Colonic mucosa (tissue), 4 donors: ENCODE measurements around the gene AP4E1. TPM values are rescaled to one million over a fixed set of nuclear protein-coding genes. Genes with fewer than 3 reads are reported as not detected.
"Not testable (repeated sequence)": the region's sequence is repeated elsewhere in the genome, so short reads cannot be mapped to it uniquely, and the experiment has no call there.

Experiments used
- DNase-seq: peaks from one replicate; pipeline ENCODE4 v3.0.0-alpha.2; 2020
- H3K27ac ChIP-seq: fragments of 200-600 bp; one replicate; pipeline ENCODE4 v1.8.0; 2021
- H3K27me3 ChIP-seq: fragments of 200-600 bp; one replicate; pipeline ENCODE4 v1.8.0; 2021
- H3K36me3 ChIP-seq: fragments of 200-600 bp; one replicate; pipeline ENCODE4 v1.8.0; 2021
- H3K4me1 ChIP-seq: fragments of 200-600 bp; one replicate; pipeline ENCODE4 v1.8.0; 2021; ENCODE audit warnings: mild to moderate bottlenecking
- H3K4me3 ChIP-seq: fragments of 200-600 bp; one replicate; pipeline ENCODE4 v1.8.0; 2021
- H3K9ac ChIP-seq, 2 donors: one replicate each; pipeline ENCODE4 v1.7.0; 2013; ENCODE audit warnings: control low read depth in 2 of 2, low read depth in 2 of 2, low read length in 2 of 2
- H3K9me3 ChIP-seq: fragments of 200-600 bp; one replicate; pipeline ENCODE4 v1.8.0; 2021
- CTCF ChIP-seq: fragments of 200-600 bp; IDR thresholded peaks from one replicate; pipeline ENCODE4 v1.8.0; 2022; ENCODE audit warnings: antibody characterized with exemption, mild to moderate bottlenecking
- intact Hi-C: fragments of 100-400 bp; cut with DNase I; formaldehyde crosslinking; loops from one replicate; pipeline ENCODE4 v1.14.1; 2022
- total RNA-seq, 2 donors: library from RNA; stranded (reverse); fragmentation: NEBNext Ultra II Directional in 1 of 2; extraction: Animal tissue kit (Norgen Biotek cat#: 25700) in 1 of 2; gene quantifications; one replicate each; pipeline ENCODE4 v1.2.1, GENCODE V29; 2021
- donor health status: healthy.
- donor health status: DM: no; HTN: no; CAD: no.
- donor health status: DM: no; HTN: no; CAD: no.

Gene AP4E1
- total RNA-seq, 2 donors from 2014 or later: 9.7 to 11.7 TPM

DNA sequence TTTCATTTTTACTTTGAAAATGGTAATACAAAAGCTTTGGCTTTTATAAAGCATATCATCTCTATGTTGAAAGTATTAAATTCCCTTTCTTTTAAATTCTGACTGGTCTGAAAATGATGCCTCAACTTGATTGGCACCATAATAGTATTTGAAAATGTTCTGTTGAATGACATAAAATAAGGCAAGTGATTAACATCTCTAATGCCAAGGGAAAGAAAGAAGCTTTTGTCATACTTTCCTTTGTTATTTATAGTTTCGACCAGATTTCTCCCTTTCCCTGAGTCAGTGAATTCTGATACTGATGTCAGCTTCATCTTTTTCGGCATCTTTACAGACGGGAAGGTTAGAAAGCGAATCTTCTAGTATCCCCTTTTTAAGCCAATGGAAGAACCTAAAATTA, 3.4 kb upstream of the AP4E1 start:
- Histone ChIP-seq H3K27me3 (no peaks in the 10 kb centered on the region), H3K4me1 (peaks cover 13% of the 10 kb centered on the region), H3K9ac (no peak overlapping the region), H3K9me3 (no peaks in the 10 kb centered on the region), H3K4me3 (no peak overlapping the region), H3K27ac (no peak overlapping the region), H3K36me3 (no peaks in the 10 kb centered on the region)
- no peak for TF ChIP-seq CTCF
- intact Hi-C loops: no loop called here
- no peak for DNase-seq

GRCh38 chr15:50906954-50907600, 1.4 kb upstream of the AP4E1 start:
- peak overlapping the region; percentile 76 for H3K4me3 ChIP-seq
- TF ChIP-seq CTCF: no peak
- intact Hi-C loops: no loop called here
- no peaks in the 10 kb centered on the region for H3K36me3 ChIP-seq
- peak overlapping the region; percentile 93 to 97 for H3K9ac ChIP-seq
- H3K4me1 ChIP-seq: peaks cover 15% of the 10 kb centered on the region
- peak overlapping the region; percentile 67 for H3K27ac ChIP-seq
- peak; percentile 56 for DNase-seq
- no peaks in the 10 kb centered on the region for H3K9me3 ChIP-seq
- no peaks in the 10 kb centered on the region for H3K27me3 ChIP-seq

- H3K9ac ChIP-seq: peak overlapping the region; percentile 93 to 97
- no peaks in the 10 kb centered on the region for H3K9me3 ChIP-seq
- H3K27ac ChIP-seq: peak overlapping the region; percentile 67
- peaks cover 15% of the 10 kb centered on the region for H3K4me1 ChIP-seq
- no peaks in the 10 kb centered on the region for H3K27me3 ChIP-seq
- TF ChIP-seq CTCF: no peak
- DNase-seq: peak; percentile 67
- no peaks in the 10 kb centered on the region for H3K36me3 ChIP-seq
- peak overlapping the region; percentile 76 for H3K4me3 ChIP-seq
- intact Hi-C loops: no loop called here
Measured at GRCh38 chr15:50907601-50908208, 778 bp upstream of the AP4E1 start.

DNA sequence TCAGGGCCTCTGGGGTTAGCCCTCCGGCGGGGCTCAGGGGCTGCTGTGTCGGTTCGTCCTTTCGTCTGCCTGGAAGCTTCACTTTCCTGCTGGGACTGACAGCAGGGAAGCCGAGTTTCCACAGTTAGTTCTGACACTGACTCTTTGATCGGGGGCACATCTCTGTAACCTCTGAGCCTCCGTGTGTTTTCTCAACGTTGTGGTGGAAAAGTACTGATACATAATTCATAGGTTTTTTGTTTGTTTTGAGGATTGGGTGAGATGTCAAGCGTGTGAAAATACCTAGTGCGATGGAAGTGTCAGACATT, 481 bp downstream of the AP4E1 start:
- Histone ChIP-seq H3K4me3 (peak overlapping the region; percentile 76), H3K36me3 (no peaks in the 10 kb centered on the region), H3K27me3 (no peaks in the 10 kb centered on the region), H3K27ac (peak overlapping the region; percentile 67), H3K9me3 (no peaks in the 10 kb centered on the region), H3K4me1 (peaks cover 15% of the 10 kb centered on the region), H3K9ac (peak overlapping the region; percentile 91 to 93)
- intact Hi-C loops: no loop called here
- no peak for TF ChIP-seq CTCF
- DNase-seq: no peak

DNA sequence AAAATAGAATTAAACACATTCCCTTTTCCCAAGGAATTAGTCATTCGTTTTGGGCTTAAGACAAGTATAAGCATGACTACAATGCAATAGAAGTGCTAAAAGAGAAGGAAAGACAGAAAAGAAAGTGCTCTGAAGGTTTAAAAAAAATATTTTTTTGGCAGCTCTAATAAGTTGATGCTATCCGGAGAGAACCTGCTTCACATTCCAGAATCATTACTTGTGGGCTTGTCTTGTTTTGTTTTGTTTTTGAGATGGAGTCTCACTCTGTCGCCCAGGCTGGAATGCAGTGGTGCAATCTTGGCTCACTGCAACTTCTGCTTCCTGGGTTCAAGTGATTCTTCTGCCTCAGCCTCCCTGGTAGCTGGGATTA, 1.9 kb downstream of the AP4E1 start:
- DNase-seq, H3K9ac ChIP-seq, H3K36me3 ChIP-seq, H3K9me3 ChIP-seq, H3K4me3 ChIP-seq, H3K27me3 ChIP-seq, intact Hi-C loops, H3K27ac ChIP-seq: not testable (repeated sequence)
- H3K4me1 ChIP-seq: peaks cover 15% of the 10 kb centered on the region

DNA sequence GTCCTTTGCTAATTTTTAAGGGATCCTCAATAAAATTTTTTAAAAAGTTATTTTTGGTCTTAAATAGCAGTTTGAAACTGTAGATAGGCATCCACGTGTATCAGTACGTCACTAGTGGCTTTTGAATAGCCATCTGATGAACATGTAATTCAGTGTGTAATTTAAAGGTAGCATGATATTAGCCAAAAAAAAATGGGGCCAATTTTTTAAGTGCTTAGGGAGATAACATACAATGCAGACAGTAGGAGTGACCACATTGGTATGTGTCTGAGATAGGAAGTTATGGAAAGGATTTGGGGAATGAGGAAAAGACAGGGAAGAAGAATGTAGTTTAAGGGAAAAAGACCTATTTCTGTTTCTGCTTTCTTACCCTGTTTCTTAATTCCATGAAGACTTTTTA, 2.5 kb downstream of the AP4E1 start:
- Histone ChIP-seq H3K27ac (no peak overlapping the region), H3K4me3 (no peak overlapping the region), H3K27me3 (no peaks in the 10 kb centered on the region), H3K36me3 (no peaks in the 10 kb centered on the region), H3K4me1 (peaks cover 15% of the 10 kb centered on the region), H3K9me3 (no peaks in the 10 kb centered on the region), H3K9ac (no peak overlapping the region)
- DNase-seq: no peak
- no peak for TF ChIP-seq CTCF
- intact Hi-C loops: no loop called here
